OCI-LY7 (cell line): ENCODE measurements around the gene ANKS6.

Experiments used
- EZH2phosphoT487 ChIP-seq: fragments of 200-600 bp; sonication (generic); IDR thresholded peaks from 2 replicates; pipeline ENCODE4 v1.6.1; 2018; ENCODE audit warnings: low read depth, borderline replicate concordance, mild to moderate bottlenecking, mixed run types, antibody characterized with exemption, low read length, moderate library complexity, mixed read lengths
- TF ChIP-seq, protein P1 (sequence below): fragments of 200-600 bp; sonication (generic); conservative IDR thresholded peaks from 2 replicates; pipeline ENCODE4 v1.5.1; 2014; ENCODE audit warnings: mild to moderate bottlenecking, antibody characterized with exemption, low read length, moderate library complexity, mixed read lengths

DNA sequence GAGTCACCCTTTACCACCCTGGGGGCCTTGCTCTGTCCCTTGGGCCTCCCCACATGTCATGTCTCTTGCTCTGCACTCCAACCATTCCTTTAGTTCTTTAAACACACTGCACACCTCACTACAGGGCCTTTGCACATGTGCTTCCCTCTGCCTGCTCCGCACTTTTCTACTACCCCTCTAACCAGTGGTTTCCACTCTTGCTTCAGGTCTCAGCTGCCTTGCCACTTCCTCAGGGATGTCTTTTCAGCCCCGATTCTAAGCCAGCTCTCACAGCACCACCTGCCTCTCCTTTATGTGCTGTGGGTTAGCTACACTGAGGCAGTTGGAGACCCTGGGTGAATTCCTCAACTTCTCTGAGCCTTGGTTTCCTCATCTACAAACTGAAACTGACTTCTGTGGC, 53.0 kb downstream of the ANKS6 start:
- no peak for TF ChIP-seq EZH2phosphoT487
- TF ChIP-seq, protein P1, sequence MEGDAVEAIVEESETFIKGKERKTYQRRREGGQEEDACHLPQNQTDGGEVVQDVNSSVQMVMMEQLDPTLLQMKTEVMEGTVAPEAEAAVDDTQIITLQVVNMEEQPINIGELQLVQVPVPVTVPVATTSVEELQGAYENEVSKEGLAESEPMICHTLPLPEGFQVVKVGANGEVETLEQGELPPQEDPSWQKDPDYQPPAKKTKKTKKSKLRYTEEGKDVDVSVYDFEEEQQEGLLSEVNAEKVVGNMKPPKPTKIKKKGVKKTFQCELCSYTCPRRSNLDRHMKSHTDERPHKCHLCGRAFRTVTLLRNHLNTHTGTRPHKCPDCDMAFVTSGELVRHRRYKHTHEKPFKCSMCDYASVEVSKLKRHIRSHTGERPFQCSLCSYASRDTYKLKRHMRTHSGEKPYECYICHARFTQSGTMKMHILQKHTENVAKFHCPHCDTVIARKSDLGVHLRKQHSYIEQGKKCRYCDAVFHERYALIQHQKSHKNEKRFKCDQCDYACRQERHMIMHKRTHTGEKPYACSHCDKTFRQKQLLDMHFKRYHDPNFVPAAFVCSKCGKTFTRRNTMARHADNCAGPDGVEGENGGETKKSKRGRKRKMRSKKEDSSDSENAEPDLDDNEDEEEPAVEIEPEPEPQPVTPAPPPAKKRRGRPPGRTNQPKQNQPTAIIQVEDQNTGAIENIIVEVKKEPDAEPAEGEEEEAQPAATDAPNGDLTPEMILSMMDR: no peak
